ENCODE data around the gene VPS26C.

GRCh38 chr21:37251294-37251634, 15.9 kb downstream of the VPS26C start:
- TF ChIP-seq ADNP (tag; IDR thresholded peaks at IDR 0.05) (no peak), CTCF (IDR thresholded peaks at IDR 0.05 in 2 of 3, conservative IDR thresholded peaks at IDR 0.05 in 1 of 3; ENCODE audit: insufficient read depth in 2 of 3, low read depth in 1 of 3, low read length in 3 of 3) (no peak), ZNF609 (CRISPR knock-in tag; IDR thresholded peaks at IDR 0.05; ENCODE audit: borderline replicate concordance) (no peak), MAFG (tag; conservative IDR thresholded peaks at IDR 0.05) (no peak), NFATC3 (IDR thresholded peaks at IDR 0.05) (no peak), SIRT6 (IDR thresholded peaks at IDR 0.05; ENCODE audit: low read depth, low read length) (no peak), HDAC6 (IDR thresholded peaks at IDR 0.05; ENCODE audit: low read depth, low read length) (no peak), IRF1 (CRISPR knock-in tag; IDR thresholded peaks at IDR 0.05; ENCODE audit: borderline replicate concordance) (no peak), EP300 (IDR thresholded peaks at IDR 0.05; ENCODE audit: low read length) (no peak), HDAC2 (IDR thresholded peaks at IDR 0.05) (no peak), USF1 (CRISPR knock-in tag; IDR thresholded peaks at IDR 0.05) (no peak)

Measured in K562 (cell line).